Fibroblast of mammary gland (primary cell): ENCODE results near the gene PRR15.

Experiments used
- DNase-seq: peaks from one replicate; pipeline ENCODE4 v3.0.0-alpha.2; 2010; ENCODE audit warnings: low read depth
- H3K4me3 ChIP-seq: 2 replicates; pipeline ENCODE4 v1.5.1; 2011; ENCODE audit warnings: low read depth, mild to moderate bottlenecking, low read length, moderate library complexity; ENCODE audit not compliant: control insufficient read depth
- TF ChIP-seq, protein P1 (sequence below): conservative IDR thresholded peaks from 2 replicates; pipeline ENCODE4 v1.5.1; 2011; ENCODE audit warnings: low read depth, low read length, inconsistent platforms; ENCODE audit not compliant: control insufficient read depth, insufficient read depth

PRR15 gene

GRCh38 chr7:29539471-29539870 is 24.2 kb upstream of the PRR15 start:
- no peak overlapping the region for H3K4me3 ChIP-seq
- TF ChIP-seq, protein P1, sequence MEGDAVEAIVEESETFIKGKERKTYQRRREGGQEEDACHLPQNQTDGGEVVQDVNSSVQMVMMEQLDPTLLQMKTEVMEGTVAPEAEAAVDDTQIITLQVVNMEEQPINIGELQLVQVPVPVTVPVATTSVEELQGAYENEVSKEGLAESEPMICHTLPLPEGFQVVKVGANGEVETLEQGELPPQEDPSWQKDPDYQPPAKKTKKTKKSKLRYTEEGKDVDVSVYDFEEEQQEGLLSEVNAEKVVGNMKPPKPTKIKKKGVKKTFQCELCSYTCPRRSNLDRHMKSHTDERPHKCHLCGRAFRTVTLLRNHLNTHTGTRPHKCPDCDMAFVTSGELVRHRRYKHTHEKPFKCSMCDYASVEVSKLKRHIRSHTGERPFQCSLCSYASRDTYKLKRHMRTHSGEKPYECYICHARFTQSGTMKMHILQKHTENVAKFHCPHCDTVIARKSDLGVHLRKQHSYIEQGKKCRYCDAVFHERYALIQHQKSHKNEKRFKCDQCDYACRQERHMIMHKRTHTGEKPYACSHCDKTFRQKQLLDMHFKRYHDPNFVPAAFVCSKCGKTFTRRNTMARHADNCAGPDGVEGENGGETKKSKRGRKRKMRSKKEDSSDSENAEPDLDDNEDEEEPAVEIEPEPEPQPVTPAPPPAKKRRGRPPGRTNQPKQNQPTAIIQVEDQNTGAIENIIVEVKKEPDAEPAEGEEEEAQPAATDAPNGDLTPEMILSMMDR, result no peak
- DNase-seq, result no peak

DNA sequence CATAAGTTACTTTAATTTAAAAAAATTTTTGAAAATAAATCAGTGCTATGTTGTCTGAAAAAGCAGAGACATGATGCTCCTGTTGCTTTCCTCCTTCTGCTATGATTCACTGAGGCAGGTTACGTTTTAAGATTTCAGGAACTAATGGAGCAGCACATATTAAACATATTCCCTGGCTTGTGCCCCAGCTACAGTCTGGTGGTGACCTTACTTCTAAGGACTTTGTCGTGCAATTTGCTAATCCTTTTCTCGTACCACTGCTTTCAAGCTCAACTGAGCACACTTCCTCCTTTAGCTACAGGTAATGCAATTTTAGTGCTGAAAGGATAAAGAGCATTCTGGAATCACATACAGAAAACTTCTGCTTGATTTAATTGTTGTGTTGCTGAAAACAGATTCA is 16.2 kb upstream of the PRR15 start:
- no peak for DNase-seq
- no peak overlapping the region for H3K4me3 ChIP-seq
- TF ChIP-seq, protein P1, result no peak

DNA sequence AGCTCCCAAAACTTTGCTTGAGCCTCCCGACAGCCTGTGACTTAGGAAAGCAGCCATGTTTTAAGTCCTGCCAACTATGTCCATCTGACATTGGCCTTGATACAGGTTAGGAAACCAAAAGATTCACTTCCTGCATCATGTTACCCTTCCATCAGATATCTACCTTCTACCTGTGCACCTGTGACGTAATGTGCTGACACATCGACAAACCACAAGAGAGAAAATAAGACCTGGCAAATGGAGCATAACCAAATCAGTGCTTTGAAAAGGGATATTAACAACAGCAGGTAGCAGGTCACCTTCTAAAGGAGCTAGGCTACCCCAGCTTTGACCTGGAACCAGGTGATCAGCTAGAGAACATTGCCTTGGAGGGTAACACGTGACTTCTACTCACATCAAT is 14.8 kb upstream of the PRR15 start:
- no peak overlapping the region for H3K4me3 ChIP-seq
- TF ChIP-seq, protein P1, result no peak
- DNase-seq, result no peak

DNA sequence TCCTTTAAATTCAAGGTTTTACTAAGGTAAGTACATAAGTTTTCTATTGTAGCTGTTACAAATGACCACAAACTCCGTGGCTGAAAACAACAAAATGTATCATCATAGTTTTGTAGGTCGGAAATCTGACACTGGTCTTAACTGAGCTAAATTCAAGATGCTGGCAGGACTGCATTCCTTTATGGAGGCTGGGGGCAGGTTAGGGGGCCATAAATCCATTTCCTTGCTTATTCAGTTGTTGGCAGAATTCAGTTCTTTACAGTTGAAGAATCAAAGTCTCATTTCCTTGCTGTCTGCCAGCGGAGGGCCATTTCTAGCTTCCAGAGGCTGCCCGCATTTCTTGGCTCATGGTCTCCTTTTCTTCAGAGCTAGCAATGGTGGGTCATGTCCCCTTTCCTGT is 11.2 kb upstream of the PRR15 start:
- DNase-seq, result no peak
- H3K4me3 ChIP-seq, result no peak overlapping the region
- TF ChIP-seq, protein P1, result no peak

DNA sequence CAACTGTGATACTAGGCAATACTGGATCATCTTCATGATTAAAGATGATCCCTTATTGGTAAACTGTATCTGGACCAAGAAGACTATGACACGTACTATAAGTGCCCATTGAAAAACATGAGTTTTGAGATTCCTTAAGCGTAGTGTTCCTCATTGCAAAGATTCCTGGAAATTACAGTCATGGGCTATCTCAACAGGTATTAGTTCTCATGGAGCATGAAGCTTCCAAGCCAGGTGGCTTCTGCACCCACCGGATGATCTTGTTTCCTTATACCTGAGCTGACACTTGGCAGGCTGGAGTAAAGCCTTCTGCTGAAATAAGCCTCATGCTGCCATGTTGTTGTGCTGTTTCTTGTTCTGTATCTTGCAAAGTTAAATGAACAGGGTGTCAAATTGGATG is 8.6 kb upstream of the PRR15 start:
- DNase-seq, result no peak
- TF ChIP-seq, protein P1, result no peak
- H3K4me3 ChIP-seq, result no peak overlapping the region

DNA sequence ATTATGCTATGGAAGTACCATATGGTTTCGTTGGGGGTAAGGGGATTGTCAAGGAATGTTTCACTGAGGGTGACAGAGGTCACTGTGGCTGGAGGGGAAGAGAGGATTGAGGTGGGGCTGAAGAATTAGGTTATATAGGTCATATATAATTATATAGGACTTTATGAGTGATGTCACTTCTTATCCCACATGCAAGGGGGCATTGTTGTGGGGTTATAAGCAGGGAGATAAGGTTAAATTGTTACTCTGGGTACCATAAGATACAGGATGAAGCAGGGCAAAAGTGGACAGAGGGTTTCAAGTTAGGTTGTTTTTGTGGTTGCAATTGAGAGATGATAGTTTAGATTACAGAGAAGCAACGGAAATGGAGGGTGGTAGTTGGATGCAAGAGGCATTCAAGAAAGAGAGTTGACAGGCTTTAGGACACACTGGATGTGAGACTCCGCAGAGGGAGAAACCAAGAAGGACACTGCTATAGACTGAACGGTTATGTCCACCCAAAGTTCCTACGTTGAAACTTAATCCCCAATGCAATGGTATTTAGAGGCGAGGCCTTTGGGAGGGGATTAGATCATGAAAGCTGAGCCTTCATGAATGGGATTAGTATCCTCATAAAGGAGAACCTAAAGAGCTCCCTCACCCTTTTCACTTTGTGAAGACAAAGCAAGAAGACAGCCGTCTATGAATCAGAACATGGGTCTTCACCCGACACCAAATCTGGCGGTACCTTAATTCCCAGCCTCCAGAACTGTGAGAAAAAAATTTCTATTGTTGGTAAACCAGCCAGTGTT is 7.0 kb upstream of the PRR15 start:
- TF ChIP-seq, protein P1, result no peak
- no peak overlapping the region for H3K4me3 ChIP-seq
- DNase-seq, result no peak
